NCI-H446 treated with DMSO at 0.1 percent for 48 hours (cell line): ENCODE data around the gene VSX2.
A peak's percentile ranks its signal among the peaks of the same experiment; 100 is the strongest.
"Not testable (repeated sequence)": the region's sequence is repeated elsewhere in the genome, so short reads cannot be mapped to it uniquely, and the experiment has no call there.

ENCODE experiments used
- DNase-seq: peaks from one replicate; lab custom pipeline; 2025; lab: John Stamatoyannopoulos, UW

Gene VSX2

GRCh38 chr14:74259513-74259912, 20.3 kb downstream of the VSX2 start:
- no peak for DNase-seq

- DNase-seq = no peak
Observed at GRCh38 chr14:74260525-74261233, 21.4 kb downstream of the VSX2 start.

GRCh38 chr14:74261288-74261687, 22.0 kb downstream of the VSX2 start:
- DNase-seq = no peak

GRCh38 chr14:74262076-74262475, 22.8 kb downstream of the VSX2 start:
- DNase-seq = no peak

- DNase-seq = no peak
Observed at GRCh38 chr14:74263181-74263580, 23.9 kb downstream of the VSX2 start.

- DNase-seq = no peak
Observed at GRCh38 chr14:74263921-74264320, 24.7 kb downstream of the VSX2 start.

- no peak for DNase-seq
Observed at GRCh38 chr14:74265301-74265965, 26.2 kb downstream of the VSX2 start.

- DNase-seq = no peak
Observed at GRCh38 chr14:74267588-74267987, 28.3 kb downstream of the VSX2 start.

- DNase-seq = not testable (repeated sequence)
Observed at GRCh38 chr14:74270382-74271177, 31.3 kb downstream of the VSX2 start.

GRCh38 chr14:74271365-74271764, 32.1 kb downstream of the VSX2 start:
- no peak for DNase-seq

- DNase-seq = peak; percentile 37
Observed at GRCh38 chr14:74275241-74275841, 36.1 kb downstream of the VSX2 start.

GRCh38 chr14:74278080-74278479, 38.8 kb downstream of the VSX2 start:
- no peak for DNase-seq

GRCh38 chr14:74281069-74281468, 41.8 kb downstream of the VSX2 start:
- DNase-seq = no peak

GRCh38 chr14:74286736-74287135, 47.5 kb downstream of the VSX2 start:
- no peak for DNase-seq

- no peak for DNase-seq
Observed at GRCh38 chr14:74289801-74290200, 50.6 kb downstream of the VSX2 start.

- no peak for DNase-seq
Observed at GRCh38 chr14:74290415-74290814, 51.2 kb downstream of the VSX2 start.

- no peak for DNase-seq
Observed at GRCh38 chr14:74292061-74292460, 52.8 kb downstream of the VSX2 start.

- DNase-seq = no peak
Observed at GRCh38 chr14:74293606-74294005, 54.4 kb downstream of the VSX2 start.

GRCh38 chr14:74296037-74296467, 56.8 kb downstream of the VSX2 start:
- DNase-seq = no peak

- DNase-seq = no peak
Observed at GRCh38 chr14:74297986-74298385, 58.7 kb downstream of the VSX2 start.

- DNase-seq = no peak
Observed at GRCh38 chr14:74299061-74299545, 59.9 kb downstream of the VSX2 start.

- no peak for DNase-seq
Observed at GRCh38 chr14:74301594-74302151, 62.4 kb downstream of the VSX2 start.
